Activated CD8-positive, alpha-beta T cell treated with anti-CD3 and anti-CD28 coated beads for 36 hours (primary cell): ENCODE results near the gene PBX3. TPM values are rescaled to one million over a fixed set of nuclear protein-coding genes. Genes with fewer than 3 reads are reported as not detected.

Experiments used
- ATAC-seq: fragments of 200-7000 bp; cut with Tn5 transposase; one replicate; pipeline ENCODE4 v1.10.0; 2021; ENCODE audit warnings: mild to moderate bottlenecking, moderate library complexity
- CTCF ChIA-PET: fragments of 350-600 bp; sonication (Branson Sonifier 250); formaldehyde crosslinking; loops from one replicate; lab custom pipeline; 2021; ENCODE audit warnings: antibody characterized with exemption; lab: Charles Lee
- POLR2A ChIA-PET: fragments of 350-600 bp; sonication (Branson Sonifier 250); formaldehyde crosslinking; loops from one replicate; lab custom pipeline; 2021; ENCODE audit warnings: antibody characterized with exemption; lab: Charles Lee
- DNase-seq: peaks from one replicate; pipeline ENCODE4 v3.0.0-alpha.2; 2020
- H3K27ac Mint-ChIP-seq: one replicate; pipeline ENCODE4 v1.8.0; 2021; ENCODE audit warnings: mild to moderate bottlenecking, mixed read lengths
- H3K27me3 Mint-ChIP-seq: one replicate; pipeline ENCODE4 v1.8.0; 2021; ENCODE audit warnings: mixed read lengths
- H3K36me3 Mint-ChIP-seq: one replicate; pipeline ENCODE4 v1.8.0; 2021; ENCODE audit warnings: low read depth, mixed read lengths
- H3K4me1 Mint-ChIP-seq: one replicate; pipeline ENCODE4 v1.8.0; 2021; ENCODE audit warnings: low read depth, mixed read lengths
- H3K4me3 Mint-ChIP-seq: one replicate; pipeline ENCODE4 v1.8.0; 2021; ENCODE audit warnings: mild to moderate bottlenecking, moderate library complexity, mixed read lengths
- H3K9me3 Mint-ChIP-seq: one replicate; pipeline ENCODE4 v1.8.0; 2021; ENCODE audit warnings: mixed read lengths
- CTCF ChIP-seq: fragments of 200-600 bp; IDR thresholded peaks from one replicate; pipeline ENCODE4 v1.8.0; 2022; ENCODE audit warnings: antibody characterized with exemption, mild to moderate bottlenecking
- intact Hi-C: fragments of 100-400 bp; cut with micrococcal nuclease; formaldehyde crosslinking; loops from one replicate; pipeline ENCODE4 v1.10.0; 2022
- total RNA-seq, 2 experiments: library from RNA; stranded (reverse); gene quantifications; one replicate each; pipeline ENCODE4 v1.2.3, GENCODE V29; 2021

PBX3 gene
- total RNA-seq, 2 experiments from 2014 or later: 11.5 to 14.1 TPM

GRCh38 chr9:126002476-126003350, 255.5 kb downstream of the PBX3 start:
- ATAC-seq: no peak
- H3K4me3 Mint-ChIP-seq: no peak overlapping the region
- ChIA-PET POLR2A (no interaction called here), CTCF (no interaction called here)
- no peaks in the 10 kb centered on the region for H3K4me1 Mint-ChIP-seq
- H3K36me3 Mint-ChIP-seq: no peaks in the 10 kb centered on the region
- intact Hi-C loops: no loop called here
- peaks cover 3% of the 10 kb centered on the region for H3K27me3 Mint-ChIP-seq
- no peak for TF ChIP-seq CTCF
- peaks cover 3% of the 10 kb centered on the region for H3K9me3 Mint-ChIP-seq
- H3K27ac Mint-ChIP-seq: no peak overlapping the region
- no peak for DNase-seq

GRCh38 chr9:126009047-126009446, 261.9 kb downstream of the PBX3 start:
- ATAC-seq: no peak
- intact Hi-C loops: no loop called here
- H3K9me3 Mint-ChIP-seq: peaks cover 26% of the 10 kb centered on the region
- no peaks in the 10 kb centered on the region for H3K4me1 Mint-ChIP-seq
- H3K27me3 Mint-ChIP-seq: peaks cover 6% of the 10 kb centered on the region
- no peak for TF ChIP-seq CTCF
- ChIA-PET CTCF (no interaction called here), POLR2A (no interaction called here)
- DNase-seq: peak; percentile 11
- H3K27ac Mint-ChIP-seq: no peak overlapping the region
- peaks cover 7% of the 10 kb centered on the region for H3K36me3 Mint-ChIP-seq
- no peak overlapping the region for H3K4me3 Mint-ChIP-seq

GRCh38 chr9:126014726-126015125, 267.6 kb downstream of the PBX3 start:
- no peak for TF ChIP-seq CTCF
- ATAC-seq (no peak), DNase-seq (no peak)
- Mint-ChIP-seq H3K4me1 (no peaks in the 10 kb centered on the region), H3K4me3 (no peak overlapping the region), H3K36me3 (no peaks in the 10 kb centered on the region), H3K27me3 (peaks cover 2% of the 10 kb centered on the region), H3K27ac (no peak overlapping the region), H3K9me3 (peaks cover 5% of the 10 kb centered on the region)
- POLR2A ChIA-PET: no interaction called here
- CTCF ChIA-PET: interaction anchor here (0.6 kb wide), 1 partner anchor 456 kb away, joined by 4 read pairs; no protein-coding TSS in a partner anchor
- intact Hi-C loops: no loop called here

GRCh38 chr9:126015424-126015823, 268.3 kb downstream of the PBX3 start:
- DNase-seq (no peak), ATAC-seq (no peak)
- TF ChIP-seq CTCF: no peak
- POLR2A ChIA-PET: no interaction called here
- Mint-ChIP-seq H3K27me3 (peaks cover 2% of the 10 kb centered on the region), H3K4me1 (no peaks in the 10 kb centered on the region), H3K36me3 (no peaks in the 10 kb centered on the region), H3K9me3 (no peaks in the 10 kb centered on the region), H3K4me3 (no peak overlapping the region), H3K27ac (no peak overlapping the region)
- CTCF ChIA-PET: interaction anchor here (0.7 kb wide), 1 partner anchor 13 kb away, joined by 4 read pairs; no protein-coding TSS in a partner anchor
- intact Hi-C loops: no loop called here

GRCh38 chr9:126016579-126017290, 269.6 kb downstream of the PBX3 start:
- no peak for TF ChIP-seq CTCF
- H3K27me3 Mint-ChIP-seq: peaks cover 2% of the 10 kb centered on the region
- DNase-seq (no peak), ATAC-seq (no peak)
- intact Hi-C loops: no loop called here
- H3K27ac Mint-ChIP-seq: no peak overlapping the region
- ChIA-PET POLR2A (no interaction called here), CTCF (no interaction called here)
- H3K4me1 Mint-ChIP-seq: no peaks in the 10 kb centered on the region
- no peaks in the 10 kb centered on the region for H3K36me3 Mint-ChIP-seq
- no peak overlapping the region for H3K4me3 Mint-ChIP-seq
- no peaks in the 10 kb centered on the region for H3K9me3 Mint-ChIP-seq
